Activated CD8-positive, alpha-beta memory T cell treated with anti-CD3 and anti-CD28 coated beads, Interleukin-2, amount 50 U/mL, for 24 hours (primary cell): ENCODE results near the gene IBTK.
A peak's percentile ranks its signal among the peaks of the same experiment; 100 is the strongest.
"Not testable (repeated sequence)": the region's sequence is repeated elsewhere in the genome, so short reads cannot be mapped to it uniquely, and the experiment has no call there.

ENCODE experiments used
- DNase-seq: peaks from one replicate; pipeline ENCODE4 v3.0.0-alpha.2; 2020; ENCODE audit errors: extremely low read depth

IBTK gene, protein sequence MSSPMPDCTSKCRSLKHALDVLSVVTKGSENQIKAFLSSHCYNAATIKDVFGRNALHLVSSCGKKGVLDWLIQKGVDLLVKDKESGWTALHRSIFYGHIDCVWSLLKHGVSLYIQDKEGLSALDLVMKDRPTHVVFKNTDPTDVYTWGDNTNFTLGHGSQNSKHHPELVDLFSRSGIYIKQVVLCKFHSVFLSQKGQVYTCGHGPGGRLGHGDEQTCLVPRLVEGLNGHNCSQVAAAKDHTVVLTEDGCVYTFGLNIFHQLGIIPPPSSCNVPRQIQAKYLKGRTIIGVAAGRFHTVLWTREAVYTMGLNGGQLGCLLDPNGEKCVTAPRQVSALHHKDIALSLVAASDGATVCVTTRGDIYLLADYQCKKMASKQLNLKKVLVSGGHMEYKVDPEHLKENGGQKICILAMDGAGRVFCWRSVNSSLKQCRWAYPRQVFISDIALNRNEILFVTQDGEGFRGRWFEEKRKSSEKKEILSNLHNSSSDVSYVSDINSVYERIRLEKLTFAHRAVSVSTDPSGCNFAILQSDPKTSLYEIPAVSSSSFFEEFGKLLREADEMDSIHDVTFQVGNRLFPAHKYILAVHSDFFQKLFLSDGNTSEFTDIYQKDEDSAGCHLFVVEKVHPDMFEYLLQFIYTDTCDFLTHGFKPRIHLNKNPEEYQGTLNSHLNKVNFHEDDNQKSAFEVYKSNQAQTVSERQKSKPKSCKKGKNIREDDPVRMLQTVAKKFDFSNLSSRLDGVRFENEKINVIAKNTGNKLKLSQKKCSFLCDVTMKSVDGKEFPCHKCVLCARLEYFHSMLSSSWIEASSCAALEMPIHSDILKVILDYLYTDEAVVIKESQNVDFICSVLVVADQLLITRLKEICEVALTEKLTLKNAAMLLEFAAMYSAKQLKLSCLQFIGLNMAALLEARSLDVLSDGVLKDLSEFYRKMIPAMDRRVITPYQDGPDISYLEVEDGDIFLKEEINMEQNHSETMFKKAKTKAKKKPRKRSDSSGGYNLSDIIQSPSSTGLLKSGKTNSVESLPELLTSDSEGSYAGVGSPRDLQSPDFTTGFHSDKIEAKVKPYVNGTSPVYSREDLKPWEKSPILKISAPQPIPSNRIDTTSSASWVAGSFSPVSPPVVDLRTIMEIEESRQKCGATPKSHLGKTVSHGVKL (N-terminal part only)

DNA sequence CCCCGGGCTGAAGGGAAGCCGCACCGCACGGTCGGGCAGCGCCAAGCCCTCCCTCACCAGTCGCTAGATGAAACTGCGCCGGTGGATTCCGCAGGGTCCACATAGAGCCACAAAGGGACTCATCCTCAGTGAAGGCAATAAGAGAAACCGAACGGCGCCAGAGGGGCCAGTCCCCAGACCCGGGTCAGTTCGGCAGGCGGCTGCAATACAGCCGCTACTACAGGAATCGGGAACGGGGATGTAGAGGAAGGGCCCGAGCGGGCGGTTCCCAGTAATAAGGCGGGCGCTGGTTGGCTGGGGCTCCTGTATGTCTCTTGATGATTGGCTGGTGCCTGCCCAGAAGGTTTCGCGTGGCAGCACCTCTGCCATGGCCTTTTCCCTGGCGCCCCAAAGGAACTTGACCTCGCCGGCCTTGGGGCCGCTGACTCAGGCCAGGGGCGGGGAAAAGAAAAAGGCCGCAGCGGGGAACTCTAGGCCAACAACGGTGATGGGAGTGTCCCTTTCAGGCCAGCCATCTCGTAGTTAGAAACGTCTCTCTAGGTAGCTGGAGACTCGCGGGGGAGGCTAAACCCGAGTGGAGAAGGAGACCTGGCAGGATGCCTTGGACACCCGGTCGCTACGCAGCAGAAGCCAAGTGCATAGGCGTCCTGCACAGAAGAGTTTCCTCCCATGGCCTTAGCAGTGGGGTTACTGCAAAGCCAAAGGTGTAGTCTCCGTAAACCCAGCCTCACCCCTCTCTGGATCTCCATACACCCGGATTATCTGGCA lies at the start of gene IBTK:
Gene IBTK (minus strand): TSS at position 240 of the 768 bp plus-strand sequence. CDS start 7,258 bp downstream, outside the sequence.
- DNase-seq = peak; percentile 86

GRCh38 chr6:82283771-82284410 lies 36.3 kb upstream of the IBTK start:
- no peak for DNase-seq

GRCh38 chr6:82281550-82281949 lies 34.0 kb upstream of the IBTK start:
- DNase-seq = not testable (repeated sequence)

DNA sequence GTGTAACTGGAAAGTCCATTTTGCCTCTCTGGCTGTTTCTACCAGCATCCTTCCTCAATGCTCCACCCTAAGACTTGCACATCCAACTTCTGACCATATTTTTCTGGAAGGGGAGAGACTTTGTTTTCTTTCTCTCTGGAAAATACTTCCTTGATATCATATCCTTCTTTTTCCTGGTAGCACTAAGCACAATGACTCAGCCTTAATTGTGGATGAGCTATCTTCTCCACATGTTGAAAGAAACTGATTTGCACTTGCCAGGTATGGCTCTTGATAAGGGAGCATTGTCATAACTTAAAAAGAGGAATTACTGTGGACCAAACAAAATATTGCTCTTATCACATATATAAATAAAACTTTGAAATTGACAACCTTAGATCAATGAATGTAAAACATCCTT lies 30.1 kb upstream of the IBTK start:
- DNase-seq = no peak

DNA sequence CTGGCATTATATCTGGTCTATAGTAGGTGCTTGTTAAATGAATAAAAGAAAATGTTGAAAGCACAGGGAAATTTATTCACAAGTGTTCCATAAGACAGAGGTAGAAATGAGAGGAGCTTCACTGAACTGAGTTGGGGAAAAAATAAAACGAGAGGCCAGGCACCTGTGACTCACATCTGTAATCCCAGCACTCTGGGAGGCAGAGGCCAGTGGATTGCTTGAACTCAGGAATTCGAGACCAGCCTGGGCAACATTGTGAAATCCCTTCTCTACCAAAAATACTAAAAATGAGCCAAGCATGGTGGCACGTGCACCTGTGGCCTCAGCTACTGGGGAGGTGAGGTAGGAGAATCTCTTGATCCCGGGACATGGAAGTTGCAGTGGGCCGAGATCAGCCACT lies 28.1 kb upstream of the IBTK start:
- no peak for DNase-seq

DNA sequence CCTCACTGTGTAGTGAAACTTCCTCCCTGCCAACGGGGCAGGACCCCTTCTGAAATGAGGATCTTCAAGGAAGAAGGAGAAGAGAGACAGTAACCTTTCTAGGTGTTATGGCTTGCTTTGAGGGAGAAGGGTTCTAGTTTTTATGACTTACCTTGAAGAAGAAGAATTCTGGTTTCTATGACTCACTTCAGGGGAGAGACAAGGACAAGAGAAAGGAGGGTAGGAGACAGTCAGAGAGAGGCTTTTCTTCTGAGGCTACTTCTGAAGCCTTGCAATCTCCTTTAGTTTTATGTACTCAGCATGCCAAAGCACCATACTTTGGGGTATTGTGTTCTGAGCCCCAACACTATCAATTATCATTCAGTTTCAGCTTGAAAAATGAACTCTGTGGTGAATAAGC lies 25.8 kb upstream of the IBTK start:
- DNase-seq = no peak

GRCh38 chr6:82270881-82271635 lies 23.5 kb upstream of the IBTK start:
- DNase-seq = no peak

GRCh38 chr6:82268301-82268846 lies 20.8 kb upstream of the IBTK start:
- no peak for DNase-seq

DNA sequence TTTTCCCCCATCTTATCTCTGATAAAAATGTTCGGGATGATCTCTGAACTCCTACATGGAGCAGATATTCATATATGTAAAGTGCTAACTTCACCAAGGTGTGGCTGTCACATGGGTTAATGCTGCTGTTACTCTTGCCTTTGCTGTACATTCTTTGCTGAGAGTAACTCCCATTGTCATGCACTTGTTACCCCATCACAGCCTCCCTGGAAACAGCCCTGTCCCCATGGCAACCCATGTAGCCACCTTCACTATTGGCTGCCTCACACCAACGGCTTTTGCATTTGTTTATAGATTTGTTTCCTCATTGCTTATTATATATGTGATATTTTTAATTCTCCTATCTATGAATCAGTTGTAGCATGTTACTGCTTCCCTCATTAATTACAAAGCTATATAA lies 17.3 kb upstream of the IBTK start:
- no peak for DNase-seq

- DNase-seq = no peak
Measured at GRCh38 chr6:82264321-82264720, 16.8 kb upstream of the IBTK start.

DNA sequence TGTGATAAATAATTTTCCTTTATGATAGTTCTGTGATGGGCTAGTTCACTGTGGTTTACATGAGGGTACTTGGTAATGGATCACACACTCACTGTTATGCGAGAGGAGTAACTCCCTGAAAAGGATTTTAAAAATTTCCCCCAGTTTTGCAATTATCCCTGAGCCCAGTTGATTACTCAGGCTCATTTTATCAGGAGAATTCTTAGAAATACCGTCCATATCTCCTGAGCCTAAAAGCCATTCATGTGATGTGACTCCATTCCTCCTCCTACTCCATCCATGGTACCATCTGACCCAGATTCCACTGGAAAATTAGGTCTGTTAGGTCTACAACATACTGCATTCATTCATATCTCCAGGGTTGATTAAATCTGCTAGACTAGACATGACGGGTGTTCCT lies 16.4 kb upstream of the IBTK start:
- no peak for DNase-seq

DNA sequence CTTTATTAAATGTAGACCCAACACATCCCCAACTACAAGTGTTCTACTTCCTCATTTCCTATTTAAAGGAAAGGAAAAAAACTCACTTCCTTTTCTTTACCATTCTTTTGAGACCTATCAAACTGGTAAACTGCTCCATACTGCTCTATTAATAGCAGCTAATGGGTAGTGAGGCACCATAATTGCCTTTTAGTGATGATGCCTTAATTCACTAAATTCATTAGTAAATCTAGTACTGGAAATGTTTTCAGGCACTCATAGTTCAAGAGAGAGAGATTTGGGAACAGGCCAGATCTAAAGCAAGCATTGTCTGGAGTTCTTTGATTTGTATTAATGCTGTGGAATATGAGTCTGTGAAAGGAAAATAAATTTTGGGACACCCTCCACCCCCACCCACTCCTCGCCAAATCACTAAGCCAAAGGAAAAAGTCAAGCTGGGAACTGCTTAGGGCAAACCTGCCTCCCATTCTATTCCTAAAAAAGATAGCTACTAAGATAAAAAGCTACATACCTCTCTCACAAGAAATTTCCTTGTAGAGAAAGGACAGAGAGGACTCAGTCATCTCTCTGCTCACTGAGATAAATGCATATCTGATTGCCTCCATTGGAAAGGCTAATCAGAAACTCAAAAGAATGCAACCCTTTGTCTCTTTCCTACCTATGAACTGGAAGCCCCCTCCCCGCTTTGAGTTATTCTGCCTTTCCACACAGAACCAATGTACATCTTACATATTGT lies 13.6 kb upstream of the IBTK start:
- no peak for DNase-seq

- no peak for DNase-seq
Measured at GRCh38 chr6:82259389-82259788, 11.8 kb upstream of the IBTK start.

- no peak for DNase-seq
Measured at GRCh38 chr6:82257088-82257774, 9.7 kb upstream of the IBTK start.

DNA sequence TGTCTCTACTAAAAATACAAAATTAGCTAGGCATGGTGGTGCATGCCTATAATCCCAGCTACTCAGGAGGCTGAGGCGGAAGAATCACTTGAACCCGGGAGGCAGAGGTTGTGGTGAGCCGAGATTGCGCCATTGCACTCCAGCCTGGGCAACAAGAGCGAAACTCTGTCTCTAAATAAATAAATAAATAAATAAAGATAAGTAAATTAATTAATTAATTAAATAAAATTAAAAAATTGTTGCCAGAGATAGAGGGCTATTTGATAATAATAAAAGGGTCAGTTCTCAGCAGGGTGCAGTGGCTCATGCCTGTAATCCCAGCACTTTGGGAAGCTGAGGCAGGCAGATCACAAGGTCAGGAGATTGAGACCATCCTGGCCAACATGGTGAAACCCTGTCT lies 7.2 kb upstream of the IBTK start:
- not testable (repeated sequence) for DNase-seq

DNA sequence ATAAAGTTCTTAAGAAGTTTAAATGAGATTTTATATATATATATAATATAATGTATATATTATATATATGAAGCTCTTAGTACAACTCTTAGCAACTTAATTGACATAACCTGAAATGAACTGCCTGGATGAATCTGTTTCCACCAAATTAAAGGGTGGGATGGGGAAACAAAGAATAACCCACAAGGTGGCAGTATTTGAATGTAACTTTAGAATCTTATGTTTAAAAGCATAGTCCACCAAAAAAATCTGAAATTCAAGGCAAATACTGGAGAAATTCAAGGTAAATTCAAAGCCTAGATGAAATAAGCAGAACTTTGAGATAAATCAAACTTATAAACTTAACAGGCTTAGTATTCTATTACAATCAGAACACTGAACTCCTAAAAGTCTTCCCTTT lies 4.4 kb upstream of the IBTK start:
- no peak for DNase-seq

DNA sequence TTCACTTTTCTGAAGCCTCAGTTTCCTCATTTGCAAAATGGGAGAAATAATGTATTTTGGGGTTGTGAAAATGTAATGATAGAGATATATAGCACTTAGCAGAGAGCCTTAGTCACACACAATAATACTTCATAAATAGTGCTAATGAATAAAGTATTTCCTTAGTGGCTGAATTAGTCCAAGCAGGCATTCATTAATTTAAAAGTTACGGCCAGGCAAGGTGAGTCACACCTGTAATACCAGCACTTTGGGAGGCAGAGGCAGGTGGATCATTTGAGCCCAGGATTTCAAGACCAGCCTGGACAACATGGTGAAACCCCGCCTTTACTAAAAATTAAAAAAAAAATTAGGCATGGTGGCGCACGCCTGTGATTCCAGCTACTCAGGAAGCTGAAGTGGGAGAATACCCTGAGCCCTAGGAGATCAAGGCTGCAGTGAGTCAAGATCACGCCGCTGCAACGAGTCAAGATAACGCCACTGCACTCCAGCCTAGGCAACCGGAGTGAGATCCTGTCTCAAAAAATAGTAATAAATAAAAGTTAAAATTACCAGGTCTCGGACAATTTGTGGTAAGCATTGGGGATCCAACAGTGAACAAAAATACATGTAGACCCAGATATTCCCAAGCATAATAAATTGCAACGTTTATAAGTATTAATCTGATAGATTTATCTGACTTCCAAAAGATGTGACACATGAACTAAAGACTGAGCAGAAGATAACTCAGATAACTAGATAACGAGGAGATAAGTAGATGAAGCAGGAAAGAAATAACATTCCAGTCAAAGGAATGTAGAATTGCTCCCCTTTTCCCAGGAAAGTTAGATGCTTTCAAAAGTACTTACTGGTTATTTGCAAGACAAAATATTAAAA lies 2.1 kb upstream of the IBTK start:
- no peak for DNase-seq

DNA sequence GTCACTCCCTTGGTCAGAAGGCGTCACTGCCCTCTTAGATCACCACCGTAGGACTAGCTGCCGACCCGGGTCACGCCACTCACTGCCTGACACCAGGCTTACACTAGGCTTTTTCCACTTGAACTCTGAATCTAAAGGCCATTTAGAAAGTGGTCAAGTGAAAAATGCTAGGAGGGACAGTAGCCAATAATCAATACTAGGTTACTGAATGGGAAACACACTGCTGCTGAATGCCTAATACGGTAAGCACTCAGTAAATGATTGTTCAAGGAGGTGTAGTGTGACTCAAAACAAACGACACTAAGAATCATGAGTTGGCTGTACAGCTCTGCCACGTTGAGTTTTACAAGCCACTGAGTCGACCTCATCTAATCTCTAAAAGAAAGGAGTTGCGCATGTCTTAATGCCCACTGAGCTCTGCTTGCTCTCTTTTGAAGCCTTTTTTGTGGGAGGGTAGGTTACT lies 760 bp upstream of the IBTK start:
- no peak for DNase-seq
